Renal cortical epithelial cell (primary cell): ENCODE results near the gene SYNPR. TPM values are rescaled to one million over a fixed set of nuclear protein-coding genes. Genes with fewer than 3 reads are reported as not detected.

Experiments used
- DNase-seq: peaks from one replicate; pipeline ENCODE4 v3.0.0-alpha.2; 2011; ENCODE audit warnings: low read depth
- total RNA-seq: library from RNA; depleted of rRNA; stranded (reverse); fragments of >200 nt; gene quantifications from 2 replicates; pipeline ENCODE4 v1.2.3, GENCODE V29; 2014

SYNPR gene
- total RNA-seq, 1 donor from 2014 or later: not detected

- DNase-seq: no peak
These were observed 193.7 kb downstream of the SYNPR start for GRCh38 chr3:63471781-63472180.

- DNase-seq: no peak
These were observed 195.6 kb downstream of the SYNPR start for GRCh38 chr3:63473641-63474166.

GRCh38 chr3:63474828-63475518 lies 196.9 kb downstream of the SYNPR start:
- DNase-seq: no peak

GRCh38 chr3:63477494-63478129 lies 199.5 kb downstream of the SYNPR start:
- DNase-seq: no peak

GRCh38 chr3:63478990-63479660 lies 201.0 kb downstream of the SYNPR start:
- no peak for DNase-seq

- no peak for DNase-seq
These were observed 201.5 kb downstream of the SYNPR start for GRCh38 chr3:63479661-63480035.

GRCh38 chr3:63481627-63482026 lies 203.5 kb downstream of the SYNPR start:
- DNase-seq: no peak

- DNase-seq: no peak
These were observed 204.2 kb downstream of the SYNPR start for GRCh38 chr3:63482341-63482740.

- no peak for DNase-seq
These were observed 214.4 kb downstream of the SYNPR start for GRCh38 chr3:63492464-63492863.

- no peak for DNase-seq
These were observed 215.0 kb downstream of the SYNPR start for GRCh38 chr3:63493101-63493500.

GRCh38 chr3:63494646-63495045 lies 216.5 kb downstream of the SYNPR start:
- DNase-seq: peak; percentile 1

- DNase-seq: no peak
These were observed 219.5 kb downstream of the SYNPR start for GRCh38 chr3:63497641-63498040.

- no peak for DNase-seq
These were observed 222.1 kb downstream of the SYNPR start for GRCh38 chr3:63500196-63500595.

- DNase-seq: peak; percentile 71
These were observed 230.2 kb downstream of the SYNPR start for GRCh38 chr3:63508305-63508704.

- DNase-seq: no peak
These were observed 230.7 kb downstream of the SYNPR start for GRCh38 chr3:63508771-63509170.

GRCh38 chr3:63513791-63514190 lies 235.7 kb downstream of the SYNPR start:
- DNase-seq: no peak

GRCh38 chr3:63514678-63515077 lies 236.6 kb downstream of the SYNPR start:
- no peak for DNase-seq

GRCh38 chr3:63519426-63519825 lies 241.3 kb downstream of the SYNPR start:
- DNase-seq: peak; percentile 42

- DNase-seq: no peak
These were observed 243.5 kb downstream of the SYNPR start for GRCh38 chr3:63521657-63522056.

- DNase-seq: no peak
These were observed 245.0 kb downstream of the SYNPR start for GRCh38 chr3:63523100-63523499.

- DNase-seq: no peak
These were observed 250.4 kb downstream of the SYNPR start for GRCh38 chr3:63528325-63529000.

GRCh38 chr3:63532521-63532920 lies 254.4 kb downstream of the SYNPR start:
- DNase-seq: no peak
